GM18505 (cell line): ENCODE data around the gene LILRB3.
"Not testable (repeated sequence)": the region's sequence is repeated elsewhere in the genome, so short reads cannot be mapped to it uniquely, and the experiment has no call there.

Experiments
- ATAC-seq: cut with Tn5 transposase; IDR thresholded peaks from one replicate; pipeline ENCODE4 v1.9.1; 2021; ENCODE audit not compliant: unreplicated experiment
- POLR2A ChIP-seq: IDR thresholded peaks from 4 replicates; pipeline ENCODE4 v1.6.1; 2011; ENCODE audit warnings: borderline replicate concordance; ENCODE audit not compliant: insufficient read depth, insufficient read length; ENCODE audit errors: extremely low read depth

Gene LILRB3

DNA sequence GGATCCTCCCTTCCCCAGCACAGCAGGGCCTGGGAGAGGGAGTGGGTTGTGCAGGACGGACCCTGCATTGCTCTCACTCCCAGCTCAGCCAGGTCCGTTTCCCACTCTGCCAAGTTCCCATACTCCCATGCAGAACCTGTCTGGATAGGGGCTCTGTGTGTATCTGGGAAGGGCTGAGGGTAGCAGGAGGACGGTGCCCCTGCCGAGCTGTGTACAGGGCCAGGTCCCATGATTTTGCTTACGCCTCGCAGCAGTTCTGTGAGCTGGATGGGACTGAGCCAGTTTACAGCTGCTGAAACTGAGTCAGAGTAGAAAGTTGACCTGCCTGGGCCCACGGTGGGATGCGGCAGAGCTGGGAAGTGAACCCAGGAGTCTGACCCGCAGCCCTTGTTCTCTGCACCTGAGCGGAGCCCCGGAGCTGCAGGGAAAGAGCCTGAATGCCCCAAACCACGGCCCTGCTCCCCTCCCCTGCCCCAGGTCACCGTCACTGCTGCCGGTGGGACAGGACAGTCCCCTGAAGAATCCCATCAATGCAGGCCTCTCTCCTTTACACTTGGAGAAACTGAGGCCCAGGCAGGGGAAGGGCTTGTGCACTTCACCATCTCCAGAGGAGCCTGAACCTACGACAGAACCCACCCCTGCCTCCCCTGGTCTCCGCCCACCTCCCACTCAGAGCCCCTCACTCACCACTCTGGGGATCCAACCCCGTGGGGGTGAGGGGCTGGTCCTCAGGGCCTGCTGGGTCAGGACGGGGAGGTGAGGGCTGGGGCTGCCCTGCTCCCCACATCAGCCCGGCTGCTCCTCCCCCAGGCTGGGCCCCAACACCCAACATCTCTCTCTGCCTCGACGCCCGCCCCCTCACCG, 30.8 kb upstream of the LILRB3 start:
- TF ChIP-seq POLR2A: no peak
- no peak for ATAC-seq

DNA sequence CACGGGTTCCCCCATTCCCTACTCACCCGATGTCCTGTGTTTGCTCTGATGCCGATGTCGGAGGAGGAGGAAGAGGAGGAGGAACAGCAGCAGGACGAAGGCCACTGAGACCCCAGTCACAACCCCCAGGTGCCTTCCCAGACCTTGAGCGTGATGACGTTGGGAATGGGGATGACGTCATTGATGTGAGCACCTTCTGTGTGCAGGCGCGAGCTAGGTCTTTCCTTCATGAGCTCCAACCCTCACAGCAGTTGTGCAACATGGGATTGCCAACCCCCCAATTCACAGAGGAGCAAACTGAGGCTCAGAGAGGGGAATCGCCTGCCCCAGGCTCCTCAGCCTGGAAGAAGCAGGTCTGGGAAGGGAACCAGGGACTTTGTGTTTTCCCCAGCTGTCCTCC, 30.0 kb upstream of the LILRB3 start:
- ATAC-seq: no peak
- no peak for TF ChIP-seq POLR2A

DNA sequence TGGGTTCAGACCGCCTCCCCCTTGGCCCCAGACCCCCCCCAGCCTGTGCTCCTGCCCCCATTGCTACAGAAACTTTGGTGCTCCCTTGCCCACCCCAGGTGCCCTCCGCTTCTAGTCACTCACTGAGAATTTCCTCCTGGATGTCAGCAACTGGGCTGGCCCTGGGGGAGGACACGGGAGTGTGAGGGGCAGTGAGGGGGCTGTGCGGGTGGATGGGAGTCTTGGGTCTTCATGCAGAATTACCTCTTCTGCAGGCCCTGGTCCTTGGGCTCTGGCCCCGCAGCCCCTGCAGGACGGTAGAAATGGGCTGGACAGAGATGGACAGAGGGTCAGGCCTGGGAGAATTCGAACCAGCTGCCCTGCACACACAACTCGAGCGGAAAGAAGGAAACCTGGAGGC, 29.4 kb upstream of the LILRB3 start:
- no peak for TF ChIP-seq POLR2A
- ATAC-seq: no peak

DNA sequence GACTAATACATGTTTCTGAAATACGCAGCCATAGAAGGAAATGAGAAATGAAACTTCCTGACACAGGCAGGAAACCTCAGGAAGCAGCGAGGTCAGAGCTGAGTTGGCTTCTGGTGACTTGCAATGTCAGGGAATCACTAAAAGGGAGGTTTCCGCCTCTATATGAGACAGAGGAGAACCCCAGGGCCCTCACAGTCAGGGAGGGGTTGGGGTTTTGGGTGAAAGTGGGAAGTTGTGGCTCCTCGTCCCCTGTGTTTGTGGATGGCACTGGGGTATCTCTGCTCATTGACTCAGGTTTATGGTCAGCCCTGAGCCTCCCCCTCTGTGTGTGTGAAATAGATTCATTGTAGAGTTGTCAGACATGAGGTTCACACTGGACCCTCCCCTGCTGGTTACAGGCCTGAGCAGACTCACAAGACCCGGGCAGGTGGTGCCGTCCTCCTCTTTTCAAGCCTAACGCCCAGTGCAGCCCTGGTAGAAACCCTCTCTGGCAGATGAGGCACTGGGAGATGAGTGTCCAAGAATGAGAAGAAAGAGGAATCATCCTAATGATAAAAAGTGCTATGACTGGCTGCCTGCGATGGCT, 25.3 kb upstream of the LILRB3 start:
- TF ChIP-seq POLR2A: no peak

DNA sequence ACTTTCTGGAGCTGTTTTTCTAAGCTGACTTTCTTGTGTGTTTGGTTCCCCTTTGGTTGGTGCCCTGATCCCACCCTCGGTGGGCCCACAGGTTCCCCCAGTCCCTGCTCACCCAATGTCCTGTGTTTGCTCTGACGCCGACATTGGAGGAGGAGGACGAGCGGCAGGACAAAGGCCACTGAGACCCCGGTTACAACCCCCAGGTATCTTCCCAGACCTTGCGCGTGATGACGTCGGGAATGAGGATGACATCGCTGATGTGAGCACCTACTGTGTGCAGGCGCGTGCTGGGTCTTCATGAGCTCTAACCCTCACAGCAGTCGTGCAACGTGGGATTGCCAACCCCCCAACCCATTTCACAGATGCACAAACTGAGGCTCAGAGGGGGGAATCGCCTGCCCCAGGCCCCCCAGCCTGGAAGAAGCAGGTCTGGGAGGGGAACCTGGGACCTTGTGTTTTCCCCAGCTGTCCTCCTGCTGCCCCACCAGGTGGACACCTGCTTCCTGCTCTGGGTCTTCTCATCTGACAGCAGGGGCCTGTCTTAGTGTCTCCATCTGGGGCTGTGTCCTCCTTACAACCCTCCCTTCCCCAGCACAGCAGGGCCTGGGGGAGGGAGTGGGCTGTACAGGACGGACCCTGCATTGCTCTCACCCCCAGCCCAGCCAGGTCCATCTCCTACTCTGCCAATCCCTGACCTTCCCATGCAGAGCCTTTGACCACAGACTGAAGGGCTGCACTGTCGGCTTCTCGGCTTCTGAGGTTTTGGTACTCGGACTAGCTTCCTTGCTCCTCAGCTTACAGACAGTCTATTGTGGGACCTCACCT, 24.5 kb upstream of the LILRB3 start:
- no peak for ATAC-seq
- no peak for TF ChIP-seq POLR2A

More for the DNA sequence above, 25.3 kb upstream of the LILRB3 start:
- no peak for ATAC-seq

DNA sequence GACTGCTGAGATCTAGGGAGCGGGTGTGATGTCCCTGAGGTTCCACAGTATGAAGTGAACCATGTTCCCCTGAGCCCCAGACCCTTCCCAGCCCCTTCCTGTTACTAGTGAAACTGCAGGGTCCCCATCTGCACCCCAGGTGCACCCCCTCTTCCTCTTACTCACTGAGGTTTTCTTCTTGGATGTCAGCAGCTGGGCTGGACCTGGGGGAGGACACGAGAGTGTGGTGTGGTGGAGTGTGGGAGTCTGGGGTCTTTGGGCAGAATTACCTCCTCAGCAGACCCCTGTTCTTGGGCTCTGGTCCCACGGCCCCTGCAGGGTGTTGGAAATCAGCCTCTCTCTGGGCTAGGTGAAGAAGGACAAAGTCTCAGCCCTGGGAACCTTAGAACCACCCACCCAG, 23.1 kb upstream of the LILRB3 start:
- no peak for TF ChIP-seq POLR2A
- no peak for ATAC-seq

DNA sequence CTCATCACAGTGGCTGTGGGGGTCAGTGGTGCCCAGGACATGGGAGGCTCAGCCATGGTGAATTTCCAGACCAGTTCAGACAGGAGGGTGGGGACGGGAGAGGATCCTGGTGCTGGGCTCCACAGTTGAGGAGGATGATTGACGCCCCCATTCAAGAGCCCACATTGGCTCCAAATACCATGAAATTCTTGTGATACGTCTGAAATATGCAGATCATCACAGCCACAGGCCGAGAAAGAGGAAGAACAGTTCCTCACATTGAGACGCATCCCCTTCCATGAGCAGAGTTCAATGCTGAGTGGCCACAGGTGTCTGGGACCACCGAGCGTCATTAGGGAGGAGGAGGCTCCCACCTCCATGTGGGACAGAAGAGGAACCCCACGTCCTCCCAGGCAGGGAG, 21.0 kb upstream of the LILRB3 start:
- ATAC-seq: not testable (repeated sequence)

DNA sequence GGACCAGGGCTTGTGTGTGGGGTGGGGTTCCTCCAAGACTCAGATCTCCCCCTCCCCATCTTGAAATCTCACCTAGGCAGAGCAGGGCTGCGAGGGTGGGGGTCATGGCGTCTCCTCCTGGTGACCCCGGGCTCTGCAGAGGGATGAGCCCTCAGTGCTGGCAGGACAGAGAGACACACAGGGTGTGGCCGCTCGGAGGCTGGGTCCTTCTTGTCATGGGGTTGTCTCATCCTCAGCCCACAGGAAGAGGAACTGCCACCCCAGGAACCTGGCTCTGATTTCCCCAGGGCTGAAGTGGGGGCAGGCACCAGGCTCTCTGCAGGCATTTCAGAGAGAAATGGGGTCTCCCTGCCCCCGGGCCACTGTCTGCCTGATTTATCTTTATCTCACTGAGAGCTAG, 19.8 kb upstream of the LILRB3 start, which contains the start of gene LILRA6:
TSS of gene LILRA6 (minus strand) at position 145 of the 400 bp plus-strand sequence.
- not testable (repeated sequence) for ATAC-seq

DNA sequence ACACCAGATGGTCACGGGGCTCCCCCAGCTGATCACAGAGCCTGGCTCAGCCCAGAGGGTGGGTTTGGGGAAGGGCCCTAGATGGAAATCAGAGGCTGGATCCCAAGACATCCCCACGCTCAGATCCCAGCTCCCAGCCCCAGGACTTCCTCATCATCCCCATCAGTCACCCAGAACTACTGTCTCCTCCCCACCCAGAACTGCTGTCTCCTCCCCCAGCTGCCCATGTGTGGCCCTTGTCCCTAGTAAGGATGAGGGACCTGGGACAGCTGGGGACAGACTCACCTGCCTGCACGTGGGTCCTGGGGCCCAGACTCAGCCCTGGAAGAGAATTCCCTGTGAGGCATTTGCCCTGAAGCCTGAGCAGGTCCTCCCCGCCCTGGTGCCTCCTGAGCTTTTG, 19.4 kb upstream of the LILRB3 start:
- not testable (repeated sequence) for ATAC-seq

DNA sequence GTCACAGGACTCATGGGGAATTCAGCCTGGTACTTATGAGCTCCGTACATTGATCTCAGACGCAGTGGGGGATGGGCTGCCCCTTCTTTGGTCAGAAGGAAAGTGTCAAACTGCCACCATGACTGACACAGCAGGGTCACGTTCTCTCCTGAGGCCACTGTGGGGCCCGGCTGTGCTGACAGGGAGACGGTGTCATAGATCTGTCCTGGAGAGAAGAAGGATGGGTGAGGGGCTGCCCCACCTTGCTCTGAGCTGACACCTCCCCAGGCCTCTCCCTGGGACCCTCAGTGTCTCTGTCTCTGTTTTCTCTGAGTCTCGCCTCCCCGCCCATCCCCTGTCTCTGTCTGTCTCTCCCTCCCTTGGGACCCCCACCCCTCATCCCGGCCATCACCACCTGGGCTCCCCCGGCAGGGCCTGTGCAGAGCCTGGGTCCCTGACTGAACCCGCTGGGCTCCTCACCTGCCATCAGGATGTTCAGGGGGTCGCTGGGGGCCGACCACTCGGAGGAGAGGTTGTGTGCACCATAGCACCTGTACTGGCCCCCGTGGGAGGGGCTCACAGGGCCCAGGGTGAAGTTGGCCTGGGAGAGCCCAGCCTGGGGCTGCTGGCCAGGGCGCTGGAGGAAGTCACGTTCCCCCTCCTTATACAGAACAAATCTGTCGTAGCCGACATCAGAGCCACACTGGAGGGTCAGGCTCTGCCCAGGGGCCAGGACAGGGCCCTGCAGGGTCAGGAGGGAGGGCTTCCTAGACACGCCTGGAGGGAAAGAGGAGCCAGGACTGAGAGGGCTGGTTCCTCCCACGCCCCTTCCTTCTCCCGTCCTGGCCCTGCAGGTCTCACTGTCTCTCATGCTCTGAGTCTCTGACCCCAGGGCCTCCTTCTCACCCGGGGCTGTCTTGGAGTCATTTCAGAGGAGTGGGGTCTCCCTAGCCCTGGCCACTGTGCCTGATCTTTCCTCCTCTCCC, 17.8 kb upstream of the LILRB3 start:
- ATAC-seq: not testable (repeated sequence)

DNA sequence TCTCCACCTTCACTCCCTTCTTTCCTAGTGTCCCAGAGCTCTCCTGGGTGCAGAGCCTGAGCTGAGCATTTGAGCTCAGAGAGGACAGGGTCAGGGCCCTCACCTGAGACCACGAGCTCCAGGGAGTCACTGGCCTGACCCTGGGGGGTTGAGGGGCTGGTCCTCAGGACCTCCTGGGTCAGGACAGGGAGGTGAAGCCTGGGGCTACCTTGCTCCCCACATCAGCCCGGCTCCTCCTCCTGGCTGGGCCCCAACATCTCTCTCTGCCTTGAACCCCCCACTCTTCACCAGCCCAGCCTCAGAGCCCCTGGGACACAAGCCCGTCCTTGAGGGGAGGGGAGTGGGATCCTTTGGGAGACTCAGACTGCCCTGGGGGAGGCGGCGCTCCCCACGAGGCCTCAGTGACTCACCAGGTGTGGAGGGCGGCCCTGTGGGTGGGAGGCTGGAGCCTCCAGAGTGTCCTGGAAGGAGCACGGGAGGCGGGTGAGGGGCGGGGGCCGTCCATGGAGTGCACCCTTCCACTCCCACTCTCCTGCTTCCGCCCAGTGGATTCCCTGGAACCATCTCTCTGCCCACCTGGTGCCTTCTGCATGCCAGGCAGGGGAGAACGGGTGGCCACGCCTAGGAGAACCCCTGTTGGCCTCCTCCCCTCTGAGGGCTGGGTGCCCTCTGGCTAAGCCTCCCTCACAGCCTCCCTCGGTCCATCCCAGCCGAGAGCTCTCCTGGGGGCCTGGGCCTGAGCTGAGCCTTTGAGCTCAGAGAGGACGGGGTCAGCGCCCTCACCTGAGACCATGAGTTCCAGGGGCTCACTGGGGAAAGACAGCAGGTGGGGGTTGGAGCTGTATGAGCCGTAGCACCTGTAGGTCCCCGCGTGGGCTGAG, 16.9 kb upstream of the LILRB3 start:
- ATAC-seq: not testable (repeated sequence)

DNA sequence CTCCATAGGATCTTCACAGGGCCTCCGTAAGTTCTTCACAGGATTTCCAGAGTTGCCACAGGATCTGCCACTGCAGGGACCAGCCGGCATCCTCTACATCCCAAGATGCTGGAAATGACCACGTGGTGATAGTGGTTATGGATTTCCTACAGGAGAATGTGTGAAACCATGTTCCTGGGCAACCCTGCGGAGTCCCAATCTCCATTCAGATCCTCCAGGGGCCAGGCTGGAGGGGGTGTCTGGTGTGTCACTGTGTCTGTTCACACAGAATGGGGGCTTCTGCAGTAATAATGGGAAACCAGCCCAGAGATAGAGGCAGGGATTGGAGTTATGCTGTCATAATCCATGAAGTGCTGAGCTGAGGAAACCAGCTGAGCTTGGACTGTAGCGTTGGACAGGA, 11.1 kb upstream of the LILRB3 start:
- no peak for TF ChIP-seq POLR2A
- ATAC-seq: no peak
